BLaER1 treated with 17β-estradiol and CSF1 and Interleukin-3, amounts not matched to agents 10 nM and 100 nM (cell line): Measurements from ENCODE around the gene GPR135.

Experiments
- H3K27ac ChIP-seq, 11 experiments: shearing (Covaris generic); formaldehyde crosslinking; 2 replicates each; pipeline ENCODE4 v1.8.1; 2022
- H3K27me3 ChIP-seq, 11 experiments: shearing (Covaris generic); formaldehyde crosslinking; 2 replicates each; pipeline ENCODE4 v1.8.1; 2022
- H3K36me3 ChIP-seq, 11 experiments: shearing (Covaris generic); formaldehyde crosslinking; 2 replicates each; pipeline ENCODE4 v1.8.1; 2022
- H3K4me1 ChIP-seq, 10 experiments: shearing (Covaris generic); formaldehyde crosslinking; 2 replicates each; pipeline ENCODE4 v1.8.1; 2022
- H3K4me2 ChIP-seq, 11 experiments: shearing (Covaris generic); formaldehyde crosslinking; 2 replicates each; pipeline ENCODE4 v1.8.1; 2022
- H3K4me3 ChIP-seq, 10 experiments: shearing (Covaris generic); formaldehyde crosslinking; 2 replicates each; pipeline ENCODE4 v1.8.1; 2022
- H3K9ac ChIP-seq, 11 experiments: shearing (Covaris generic); formaldehyde crosslinking; 2 replicates each; pipeline ENCODE4 v1.8.1; 2022
- H3K9me3 ChIP-seq, 11 experiments: shearing (Covaris generic); formaldehyde crosslinking; replicated peaks in 1 of 11; 2 replicates each; pipeline ENCODE4 v1.8.1; 2022
- H4K20me1 ChIP-seq, 11 experiments: shearing (Covaris generic); formaldehyde crosslinking; 2 replicates each; pipeline ENCODE4 v1.8.1; 2022
- Cebpa-rat ChIP-seq, 11 experiments: shearing (Covaris generic); IDR thresholded peaks; 2 replicates each; pipeline ENCODE4 v1.8.1; 2022

The GPR135 gene

DNA sequence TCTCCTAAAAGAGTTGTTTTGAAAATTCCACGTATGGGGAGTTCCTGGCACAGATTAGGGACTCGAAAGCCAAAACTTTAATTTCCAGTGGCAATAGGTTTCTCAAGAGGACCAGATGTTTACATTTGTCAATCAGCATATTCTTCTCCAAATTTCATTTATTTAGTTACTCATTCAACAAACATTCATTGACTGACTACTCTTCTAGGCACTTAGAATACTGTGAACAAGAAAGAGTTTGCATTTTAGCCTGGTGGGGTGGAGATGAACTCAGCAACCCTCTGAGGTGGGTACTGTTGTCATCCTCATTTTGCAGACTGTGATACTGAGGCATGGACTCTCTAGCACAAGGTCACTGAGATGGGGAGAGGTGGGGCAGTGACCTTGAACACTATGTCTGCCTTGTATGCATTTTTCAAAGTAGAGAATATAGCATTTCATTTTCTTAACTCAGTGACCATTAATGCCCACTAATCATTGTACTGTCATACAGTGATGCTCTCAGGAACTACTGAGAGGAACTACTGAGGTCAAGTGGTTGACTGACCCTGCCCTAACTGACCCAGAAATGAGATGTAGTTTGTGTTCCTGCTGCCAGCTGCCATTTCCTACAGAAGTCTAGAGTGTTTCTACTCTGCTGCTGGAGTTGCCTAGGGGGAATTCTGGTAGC is 16.8 kb upstream of the GPR135 start:
- peak overlapping the region in 6 of 11 experiments; percentile 87 to 92 (median 90); a peak in 8 of 22 replicates for H3K9ac ChIP-seq
- peak overlapping the region in 7 of 10 experiments; percentile 74 to 89 (median 79); a peak in 11 of 20 replicates for H3K4me3 ChIP-seq
- peak overlapping the region in 3 of 11 experiments; percentile 90 to 93 (median 92); a peak in 3 of 22 replicates for H3K27ac ChIP-seq
- H3K36me3 ChIP-seq = peaks cover 10 to 22% (median 18%) of the 10 kb centered on the region in 11 experiments; a peak in 20 of 22 replicates
- H3K9me3 ChIP-seq = no peaks in the 10 kb centered on the region
- peaks cover 45 to 59% (median 54%) of the 10 kb centered on the region in 10 experiments for H3K4me1 ChIP-seq
- H3K27me3 ChIP-seq = no peaks in the 10 kb centered on the region
- H4K20me1 ChIP-seq = peaks cover 0 to 30% (median 10%) of the 10 kb centered on the region in 11 experiments; a peak in 14 of 22 replicates
- no peak for TF ChIP-seq Cebpa-rat (IDR thresholded peaks at IDR 0.05)
- peak overlapping the region; percentile 85 to 99 (median 97) for H3K4me2 ChIP-seq

DNA sequence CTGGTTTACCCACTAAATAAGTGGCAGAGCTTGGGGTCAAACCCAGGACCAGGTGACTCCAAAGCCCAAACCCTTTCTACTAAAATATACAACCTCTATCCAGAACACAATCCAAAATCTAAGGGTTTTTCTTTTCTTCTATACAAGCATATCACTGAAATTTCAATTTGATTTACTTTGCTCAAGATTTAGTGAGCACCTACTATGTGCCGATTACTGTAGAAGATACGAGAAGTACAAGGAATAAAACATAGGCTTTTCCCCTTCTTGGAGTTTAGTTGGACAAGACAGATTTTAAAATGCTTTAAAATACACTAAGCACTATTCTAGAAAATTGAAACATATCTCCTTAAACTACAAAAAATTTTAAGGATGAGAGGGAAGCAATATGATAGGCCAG is 16.2 kb upstream of the GPR135 start:
- H3K27me3 ChIP-seq = no peaks in the 10 kb centered on the region
- H3K9me3 ChIP-seq = no peaks in the 10 kb centered on the region
- peaks cover 0 to 30% (median 8%) of the 10 kb centered on the region in 11 experiments; a peak in 14 of 22 replicates for H4K20me1 ChIP-seq
- H3K4me1 ChIP-seq = peaks cover 39 to 53% (median 51%) of the 10 kb centered on the region in 10 experiments
- H3K9ac ChIP-seq = no peak overlapping the region
- TF ChIP-seq Cebpa-rat (IDR thresholded peaks at IDR 0.05) = no peak
- no peak overlapping the region for H3K4me3 ChIP-seq
- peaks cover 11 to 26% (median 21%) of the 10 kb centered on the region in 11 experiments; a peak in 20 of 22 replicates for H3K36me3 ChIP-seq
- peak overlapping the region; percentile 85 to 99 (median 97); a peak in 21 of 22 replicates for H3K4me2 ChIP-seq
- H3K27ac ChIP-seq = no peak overlapping the region

DNA sequence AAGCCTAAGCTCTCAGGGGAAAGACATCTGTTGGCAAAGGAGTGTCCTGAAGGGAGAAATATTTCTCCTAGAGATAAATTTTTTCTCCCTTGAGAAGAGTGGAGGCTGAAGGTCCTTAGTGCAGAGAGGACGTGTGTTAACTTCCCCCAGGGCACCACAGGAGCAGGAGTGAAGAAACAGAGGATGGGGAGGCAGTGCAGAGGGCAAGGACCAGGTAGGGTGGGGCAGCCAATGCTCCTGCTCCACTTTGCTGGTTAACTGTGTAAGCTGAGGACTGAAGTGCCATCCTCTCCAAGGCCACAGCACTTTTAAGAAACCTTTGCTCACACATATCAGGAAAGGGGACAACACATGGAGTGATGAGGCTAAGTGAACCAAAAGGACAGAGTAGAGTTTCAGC is 15.0 kb upstream of the GPR135 start:
- Histone ChIP-seq H3K27ac (no peak overlapping the region), H3K4me2 (peak overlapping the region in 10 of 11 experiments; percentile 15 to 99 (median 92); a peak in 12 of 22 replicates), H3K27me3 (no peaks in the 10 kb centered on the region), H3K4me3 (no peak overlapping the region), H3K36me3 (peaks cover 19 to 38% (median 32%) of the 10 kb centered on the region in 11 experiments), H3K4me1 (peaks cover 28 to 41% (median 39%) of the 10 kb centered on the region in 10 experiments), H3K9me3 (no peaks in the 10 kb centered on the region), H4K20me1 (peaks cover 0 to 30% (median 5%) of the 10 kb centered on the region in 11 experiments; a peak in 12 of 22 replicates), H3K9ac (no peak overlapping the region)
- no peak for TF ChIP-seq Cebpa-rat (IDR thresholded peaks at IDR 0.05)

DNA sequence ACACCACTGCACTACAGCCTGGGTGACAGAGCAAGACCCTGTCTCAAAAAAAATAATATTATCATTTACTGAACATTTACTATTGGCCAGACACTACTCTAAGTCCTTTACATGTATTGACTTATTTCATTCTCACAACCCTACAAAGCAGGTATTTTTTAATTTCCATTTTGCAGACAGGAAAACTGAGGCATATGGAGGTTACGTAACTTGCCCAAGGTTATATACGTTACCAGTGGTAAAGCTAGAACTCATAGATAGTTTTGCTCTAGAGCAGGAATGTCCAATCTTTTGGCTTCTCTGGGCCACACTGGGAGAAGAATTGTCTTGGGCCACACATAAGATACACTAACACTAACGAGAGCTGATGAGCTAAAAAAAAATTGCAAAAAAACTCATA is 13.4 kb upstream of the GPR135 start:
- peaks cover 0 to 30% (median 5%) of the 10 kb centered on the region in 11 experiments; a peak in 12 of 22 replicates for H4K20me1 ChIP-seq
- no peak overlapping the region for H3K4me3 ChIP-seq
- H3K4me1 ChIP-seq = peaks cover 28 to 41% (median 38%) of the 10 kb centered on the region in 10 experiments
- H3K36me3 ChIP-seq = peaks cover 32 to 54% (median 45%) of the 10 kb centered on the region in 11 experiments
- no peaks in the 10 kb centered on the region for H3K9me3 ChIP-seq
- H3K27me3 ChIP-seq = no peaks in the 10 kb centered on the region
- no peak overlapping the region for H3K9ac ChIP-seq
- TF ChIP-seq Cebpa-rat (IDR thresholded peaks at IDR 0.05) = no peak
- H3K4me2 ChIP-seq = no peak overlapping the region
- H3K27ac ChIP-seq = no peak overlapping the region

DNA sequence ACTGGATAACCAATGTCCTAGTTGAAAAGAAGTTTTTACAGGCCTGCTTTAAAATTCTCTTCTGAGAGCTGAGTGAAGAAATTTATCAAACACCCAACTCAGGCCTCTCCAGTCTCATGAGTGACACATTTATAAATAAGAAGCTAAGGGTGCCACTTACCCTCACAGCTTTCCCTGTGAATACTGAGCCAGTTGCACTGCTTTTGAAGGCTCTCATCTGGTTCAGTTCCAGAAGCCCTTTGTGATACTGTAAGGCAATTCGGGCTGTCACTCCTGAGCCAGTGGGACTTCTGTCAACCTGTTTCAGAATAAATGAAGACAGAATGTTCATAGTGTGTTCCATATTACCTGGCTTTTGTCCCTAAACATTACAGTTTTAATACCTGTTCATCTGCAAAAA is 10.5 kb upstream of the GPR135 start:
- H4K20me1 ChIP-seq = peaks cover 0 to 21% (median 5%) of the 10 kb centered on the region in 11 experiments; a peak in 9 of 22 replicates
- peaks cover 56 to 81% (median 65%) of the 10 kb centered on the region in 11 experiments for H3K36me3 ChIP-seq
- H3K4me3 ChIP-seq = no peak overlapping the region
- H3K9me3 ChIP-seq = no peaks in the 10 kb centered on the region
- TF ChIP-seq Cebpa-rat (IDR thresholded peaks at IDR 0.05) = no peak
- peaks cover 7 to 14% (median 10%) of the 10 kb centered on the region in 10 experiments; a peak in 16 of 20 replicates for H3K4me1 ChIP-seq
- H3K4me2 ChIP-seq = no peak overlapping the region
- H3K27me3 ChIP-seq = no peaks in the 10 kb centered on the region
- H3K27ac ChIP-seq = no peak overlapping the region
- no peak overlapping the region for H3K9ac ChIP-seq

DNA sequence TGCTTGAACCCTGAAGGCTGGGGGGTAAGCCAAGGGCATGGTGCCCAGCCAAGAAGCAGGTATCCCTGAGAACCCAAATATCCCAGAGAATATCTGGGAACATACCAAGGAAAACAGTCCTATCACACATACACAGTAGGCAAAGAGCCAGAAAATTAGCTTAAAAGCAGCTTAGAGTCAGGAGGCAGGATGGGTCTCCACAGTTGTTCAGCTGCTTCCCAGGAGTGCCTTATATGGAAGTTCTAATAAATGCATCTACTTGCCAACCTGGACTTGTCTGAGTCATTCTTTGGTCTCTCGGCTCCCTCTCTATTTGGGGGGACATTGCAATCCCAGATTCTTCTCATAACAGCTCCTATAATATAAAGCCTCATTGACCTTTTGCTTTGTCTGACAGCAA is 9.0 kb upstream of the GPR135 start:
- no peaks in the 10 kb centered on the region for H3K4me1 ChIP-seq
- H3K4me3 ChIP-seq = no peak overlapping the region
- no peak overlapping the region for H3K27ac ChIP-seq

DNA sequence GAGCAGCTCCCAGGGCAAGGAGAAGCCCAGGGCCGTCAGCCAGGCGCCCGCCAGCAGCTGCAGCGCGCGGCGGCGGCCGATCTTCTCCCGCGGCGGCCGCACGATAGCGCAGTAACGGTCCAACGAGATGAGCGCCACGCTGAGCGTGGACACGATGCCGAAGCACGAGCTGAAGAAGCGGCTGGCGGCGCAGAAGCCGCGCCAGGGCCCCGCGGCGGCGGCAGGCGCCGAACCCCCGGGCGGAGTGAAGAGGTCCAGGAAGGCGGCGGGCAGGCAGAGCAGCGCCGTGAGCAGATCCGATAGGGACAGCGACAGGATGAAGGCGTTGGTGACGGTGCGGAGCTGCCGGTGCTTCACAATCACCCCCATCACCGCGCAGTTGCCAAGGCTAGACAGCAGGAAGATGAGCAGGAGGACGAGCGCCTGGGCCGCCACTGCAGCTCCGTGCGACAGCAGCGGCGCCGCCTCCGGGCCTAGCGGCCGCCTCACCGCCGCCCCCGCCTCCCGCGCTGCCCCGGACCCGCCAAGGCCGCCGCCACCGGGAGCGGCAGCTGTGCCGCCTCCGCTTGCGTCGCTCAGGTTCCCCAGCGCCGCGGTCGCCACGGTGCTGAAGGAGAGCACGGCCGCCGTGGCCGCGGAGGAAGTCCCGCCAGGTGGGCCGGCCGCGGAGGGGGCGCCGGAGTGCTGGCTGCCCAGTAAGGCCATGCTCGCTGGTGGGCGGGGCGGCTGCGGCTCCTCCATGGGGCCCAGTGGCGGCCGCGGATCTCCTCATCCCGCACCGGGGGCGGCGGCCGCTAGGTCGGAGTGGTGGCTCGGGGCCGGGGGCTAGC is 479 bp downstream of the GPR135 start:
- Histone ChIP-seq H3K27ac (peak overlapping the region in 2 of 11 experiments; percentile 7 to 33; a peak in 2 of 22 replicates), H3K9me3 (no peaks in the 10 kb centered on the region), H3K4me1 (peaks cover 8 to 16% (median 12%) of the 10 kb centered on the region in 10 experiments), H3K4me2 (peak overlapping the region; percentile 87 to 100 (median 98)), H4K20me1 (peaks cover 0 to 47% (median 33%) of the 10 kb centered on the region in 11 experiments; a peak in 18 of 22 replicates), H3K9ac (peak overlapping the region; percentile 28 to 74 (median 59); a peak in 21 of 22 replicates), H3K4me3 (peak overlapping the region; percentile 58 to 78 (median 69)), H3K36me3 (peaks cover 0 to 24% (median 4%) of the 10 kb centered on the region in 11 experiments; a peak in 9 of 22 replicates), H3K27me3 (peaks cover 36 to 49% (median 43%) of the 10 kb centered on the region in 11 experiments)
- TF ChIP-seq Cebpa-rat (IDR thresholded peaks at IDR 0.05) = no peak

More for the DNA sequence above, 9.0 kb upstream of the GPR135 start:
- Histone ChIP-seq H3K4me2 (no peak overlapping the region), H3K36me3 (peaks cover 56 to 94% (median 74%) of the 10 kb centered on the region in 11 experiments), H3K27me3 (no peaks in the 10 kb centered on the region), H4K20me1 (peaks cover 0 to 14% (median 0%) of the 10 kb centered on the region in 11 experiments; a peak in 3 of 22 replicates), H3K9ac (no peak overlapping the region), H3K9me3 (no peaks in the 10 kb centered on the region)
- no peak for TF ChIP-seq Cebpa-rat (IDR thresholded peaks at IDR 0.05)

DNA sequence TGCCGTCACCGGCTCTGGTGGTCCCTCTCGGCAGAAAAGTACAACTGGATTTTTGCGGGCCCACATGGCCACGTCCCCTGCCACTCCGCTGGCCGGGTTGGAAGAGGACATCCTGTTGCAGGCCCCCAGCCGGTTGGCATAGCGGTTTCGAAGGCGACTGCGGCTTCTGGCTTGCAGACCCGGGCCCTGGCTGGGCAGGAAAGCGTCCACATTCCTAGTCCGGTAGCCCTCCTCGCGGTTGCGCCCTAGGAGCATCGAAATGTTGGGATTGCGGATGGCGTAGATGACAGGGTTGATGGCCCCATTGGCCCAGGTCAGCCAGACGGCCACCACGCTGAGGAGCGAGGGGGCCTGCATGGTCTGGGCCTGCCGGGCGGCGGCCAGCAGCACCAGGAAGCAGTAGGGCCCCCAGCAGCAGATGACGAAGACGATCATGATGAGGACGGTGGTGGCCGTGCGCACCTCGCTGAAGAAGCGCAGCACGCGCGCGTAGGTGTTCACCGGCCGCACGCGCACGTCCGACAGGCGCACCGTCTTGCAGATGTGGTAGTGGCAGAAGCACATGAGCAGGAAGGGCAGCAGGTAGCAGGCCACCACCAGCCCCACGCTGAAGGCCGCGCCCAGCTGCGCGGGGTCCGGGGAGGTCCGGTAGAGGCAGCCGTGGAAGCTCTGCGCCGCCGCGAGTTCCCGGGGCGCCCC is 1.2 kb downstream of the GPR135 start:
- H3K4me1 ChIP-seq = peaks cover 8 to 16% (median 12%) of the 10 kb centered on the region in 10 experiments
- H3K9ac ChIP-seq = peak overlapping the region; percentile 28 to 74 (median 59); a peak in 19 of 22 replicates
- H3K27ac ChIP-seq = no peak overlapping the region
- H3K36me3 ChIP-seq = peaks cover 0 to 16% (median 1%) of the 10 kb centered on the region in 11 experiments; a peak in 3 of 22 replicates
- H3K9me3 ChIP-seq = no peaks in the 10 kb centered on the region
- peak overlapping the region; percentile 87 to 100 (median 98) for H3K4me2 ChIP-seq
- peak overlapping the region; percentile 58 to 78 (median 69) for H3K4me3 ChIP-seq
- H3K27me3 ChIP-seq = peaks cover 36 to 49% (median 43%) of the 10 kb centered on the region in 11 experiments
- H4K20me1 ChIP-seq = peaks cover 0 to 47% (median 33%) of the 10 kb centered on the region in 11 experiments; a peak in 18 of 22 replicates
- TF ChIP-seq Cebpa-rat (IDR thresholded peaks at IDR 0.05) = no peak
